ENCODE data around the gene SUCLG2. TPM values are rescaled to one million over a fixed set of nuclear protein-coding genes. Genes with fewer than 3 reads are reported as not detected.

SUCLG2 gene
- total and polyA plus RNA-seq, 7 donors = 63.7 to 102 (median 90.5) TPM

GRCh38 chr3:67599821-67600220 is 54.6 kb downstream of the SUCLG2 start:
- H3K9me3 ChIP-seq = no peaks in the 10 kb centered on the region
- H3K4me3 ChIP-seq = no peak overlapping the region
- WGBS, 3 donors = 78 to 88% (median 83%) methylated on average over 2 of the region's 2 CpGs
- TF ChIP-seq CTCF (IDR thresholded peaks at IDR 0.05) = no peak
- ATAC-seq (no peak), DNase-seq (no peak)
- intact Hi-C loops (cut with DNase I) = no loop called here
- H3K4me1 ChIP-seq = no peaks in the 10 kb centered on the region
- H3K27me3 ChIP-seq (ENCODE audit: insufficient read depth in 3 of 3, low read length in 2 of 3) = no peaks in the 10 kb centered on the region
- no peak overlapping the region for H3K27ac ChIP-seq
- peaks cover 0 to 19% of the 10 kb centered on the region in 2 donors for H3K36me3 ChIP-seq (ENCODE audit: insufficient read depth in 1 of 2, low read depth in 1 of 2)

- Histone ChIP-seq H3K9me3 (no peaks in the 10 kb centered on the region), H3K4me1 (no peaks in the 10 kb centered on the region), H3K4me3 (no peak overlapping the region), H3K27me3 (ENCODE audit: insufficient read depth in 3 of 3, low read length in 2 of 3) (no peaks in the 10 kb centered on the region), H3K36me3 (ENCODE audit: insufficient read depth in 1 of 2, low read depth in 1 of 2) (peaks cover 0 to 11% of the 10 kb centered on the region in 2 donors), H3K27ac (no peak overlapping the region)
- WGBS, 3 donors = 91 to 98% (median 92%) methylated on average over 8 of the region's 8 CpGs
- intact Hi-C loops (cut with DNase I) = no loop called here
- TF ChIP-seq CTCF (IDR thresholded peaks at IDR 0.05) = no peak
- DNase-seq (no peak), ATAC-seq (no peak)
Observed at GRCh38 chr3:67598814-67599556, 55.4 kb downstream of the SUCLG2 start.

- Histone ChIP-seq H3K36me3 (ENCODE audit: insufficient read depth in 1 of 2, low read depth in 1 of 2) (peaks cover 0 to 8% of the 10 kb centered on the region in 2 donors), H3K27me3 (ENCODE audit: insufficient read depth in 3 of 3, low read length in 2 of 3) (no peaks in the 10 kb centered on the region), H3K9me3 (no peaks in the 10 kb centered on the region), H3K27ac (no peak overlapping the region), H3K4me1 (peaks cover 8% of the 10 kb centered on the region), H3K4me3 (no peak overlapping the region)
- intact Hi-C loops (cut with DNase I) = no loop called here
- WGBS, 3 donors = 93 to 95% (median 94%) methylated on average over 3 of the region's 3 CpGs
- no peak for TF ChIP-seq CTCF (IDR thresholded peaks at IDR 0.05)
- no peak for ATAC-seq
- no peak for DNase-seq
Observed at GRCh38 chr3:67595424-67595823, 59.0 kb downstream of the SUCLG2 start.

GRCh38 chr3:67593761-67594234 is 60.6 kb downstream of the SUCLG2 start:
- intact Hi-C loops (cut with DNase I) = no loop called here
- TF ChIP-seq CTCF (IDR thresholded peaks at IDR 0.05) = no peak
- Histone ChIP-seq H3K27ac (no peak overlapping the region), H3K4me3 (no peak overlapping the region), H3K4me1 (peaks cover 8% of the 10 kb centered on the region), H3K9me3 (no peaks in the 10 kb centered on the region), H3K27me3 (ENCODE audit: insufficient read depth in 3 of 3, low read length in 2 of 3) (no peaks in the 10 kb centered on the region), H3K36me3 (ENCODE audit: insufficient read depth in 1 of 2, low read depth in 1 of 2) (peaks cover 0 to 4% of the 10 kb centered on the region in 2 donors)
- WGBS, 3 donors = 82 to 87% (median 83%) methylated on average over 4 of the region's 4 CpGs
- ATAC-seq (peak in 3 of 4 donors; percentile 54 to 73 (median 66)), DNase-seq (no peak)

- intact Hi-C loops (cut with DNase I) = no loop called here
- Histone ChIP-seq H3K27ac (no peak overlapping the region), H3K4me1 (peaks cover 20% of the 10 kb centered on the region), H3K27me3 (ENCODE audit: insufficient read depth in 3 of 3, low read length in 2 of 3) (no peaks in the 10 kb centered on the region), H3K9me3 (no peaks in the 10 kb centered on the region), H3K4me3 (no peak overlapping the region), H3K36me3 (ENCODE audit: insufficient read depth in 1 of 2, low read depth in 1 of 2) (no peaks in the 10 kb centered on the region)
- ATAC-seq (peak in 1 of 4 donors; percentile 54), DNase-seq (no peak)
- no peak for TF ChIP-seq CTCF (IDR thresholded peaks at IDR 0.05)
Observed at GRCh38 chr3:67592057-67592456, 62.4 kb downstream of the SUCLG2 start.

All from psoas muscle (tissue), 8 donors.